Activated T-cell treated with anti-CD3 and anti-CD28 coated beads for 48 hours (primary cell): ENCODE results near the gene MARS2.
"Not testable (repeated sequence)": the region's sequence is repeated elsewhere in the genome, so short reads cannot be mapped to it uniquely, and the experiment has no call there.

Experiments used
- DNase-seq: peaks from one replicate; pipeline ENCODE4 v3.0.0-alpha.2; 2020; ENCODE audit warnings: low read depth

The MARS2 gene

GRCh38 chr2:197705121-197705911 lies at the start of gene MARS2:
Gene MARS2, plus strand, starts transcription at chr2:197705369. Its CDS starts 37 bp downstream, at chr2:197705406.
- peak; percentile 92 for DNase-seq

DNA sequence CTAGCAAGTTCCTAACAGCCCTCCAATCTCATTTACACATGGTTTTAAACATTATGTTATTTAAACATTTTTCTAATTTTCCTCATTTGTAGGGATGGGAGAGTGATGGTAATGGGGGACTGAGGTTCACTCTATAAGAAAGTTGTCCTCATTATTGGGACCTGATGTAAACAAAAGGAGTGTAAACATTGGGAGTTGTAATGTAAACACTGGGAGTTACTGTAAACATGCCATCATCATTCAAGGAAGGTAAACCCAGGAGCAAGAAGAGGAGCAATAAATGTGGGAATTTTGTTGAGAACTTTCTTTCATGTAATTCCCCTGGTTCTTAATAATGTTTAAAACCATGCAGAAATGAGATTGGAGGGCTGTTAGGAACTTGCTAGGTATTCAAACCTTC lies 47.6 kb upstream of the MARS2 start:
- no peak for DNase-seq

DNA sequence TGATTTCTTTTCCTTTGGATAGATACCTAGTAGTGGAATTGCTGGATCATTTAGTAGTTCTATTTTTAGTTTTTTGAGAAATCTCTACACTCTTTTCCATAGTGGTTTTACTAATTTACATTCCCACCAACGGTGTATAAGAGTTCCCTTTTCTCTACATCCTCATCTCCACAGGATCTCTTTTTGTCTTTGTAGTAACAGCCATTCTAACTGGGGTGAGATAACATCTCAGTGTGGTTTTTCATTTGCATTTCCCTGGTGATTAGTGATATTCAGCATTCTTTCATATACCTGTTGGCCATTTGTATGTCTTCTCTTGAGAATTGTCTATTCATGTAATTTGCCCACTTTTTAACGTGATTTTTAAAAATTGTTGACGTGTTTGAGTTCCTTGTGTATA lies 43.5 kb upstream of the MARS2 start:
- no peak for DNase-seq

DNA sequence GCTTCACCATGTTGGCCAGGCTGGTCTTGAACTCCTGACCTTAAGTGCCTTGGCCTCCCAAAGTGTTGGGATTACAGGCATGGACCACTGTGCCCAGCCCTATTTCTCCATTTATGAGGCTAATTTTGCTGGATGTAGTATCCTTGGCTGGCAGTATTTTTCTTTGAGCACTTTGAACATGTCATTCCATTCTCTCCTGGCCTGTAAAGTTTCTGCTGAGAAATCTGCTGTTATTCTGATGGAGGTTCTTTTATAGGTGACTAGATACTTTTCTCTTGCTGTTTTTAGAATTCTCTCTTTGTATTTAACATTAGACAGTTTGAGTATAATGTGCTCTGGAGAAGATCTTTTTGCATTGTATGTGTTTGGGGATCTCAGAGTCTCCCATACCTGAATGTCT lies 38.9 kb upstream of the MARS2 start:
- no peak for DNase-seq

- no peak for DNase-seq
Measured at GRCh38 chr2:197668296-197668695, 36.9 kb upstream of the MARS2 start.

DNA sequence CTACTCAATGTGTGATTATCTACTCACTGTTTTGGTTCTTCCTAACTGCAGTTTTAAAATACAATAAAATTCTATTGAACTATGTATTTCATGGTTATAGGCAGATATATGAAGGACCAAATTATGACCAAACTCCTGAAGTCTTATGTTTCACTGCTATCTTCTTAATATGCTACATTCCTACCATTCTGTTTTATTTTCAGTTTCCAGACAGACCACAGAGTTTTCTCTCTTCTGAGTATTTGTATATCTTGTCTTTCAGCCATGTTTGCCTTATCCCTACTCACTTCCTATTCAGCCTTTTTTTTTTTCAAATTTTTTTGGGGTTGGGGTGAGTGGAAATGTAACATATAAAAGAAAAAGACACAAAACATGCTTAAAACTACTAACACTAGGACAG lies 36.1 kb upstream of the MARS2 start:
- no peak for DNase-seq

GRCh38 chr2:197672371-197672893 lies 32.7 kb upstream of the MARS2 start:
- DNase-seq: no peak

- DNase-seq: no peak
Measured at GRCh38 chr2:197673106-197673505, 32.1 kb upstream of the MARS2 start.

GRCh38 chr2:197673606-197674005 lies 31.6 kb upstream of the MARS2 start:
- DNase-seq: no peak

DNA sequence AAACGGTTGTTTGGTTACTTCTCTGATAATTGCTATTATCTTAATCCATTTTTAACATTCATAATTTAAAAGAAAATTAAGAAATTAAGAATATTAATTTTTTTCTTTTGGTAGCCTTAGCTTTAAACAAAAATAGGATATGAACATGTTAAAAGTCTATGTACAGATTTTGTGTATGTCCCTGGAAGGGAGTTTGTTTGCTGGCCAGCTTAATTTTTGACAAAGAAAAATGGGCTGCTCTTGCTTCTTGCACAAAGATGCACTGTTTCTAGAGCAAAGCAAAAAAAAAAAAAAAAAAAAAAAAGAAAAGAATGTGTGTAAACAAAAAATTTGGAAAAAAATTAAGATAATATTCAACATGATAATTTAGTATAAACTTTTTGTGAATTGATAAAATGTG lies 31.1 kb upstream of the MARS2 start:
- no peak for DNase-seq

DNA sequence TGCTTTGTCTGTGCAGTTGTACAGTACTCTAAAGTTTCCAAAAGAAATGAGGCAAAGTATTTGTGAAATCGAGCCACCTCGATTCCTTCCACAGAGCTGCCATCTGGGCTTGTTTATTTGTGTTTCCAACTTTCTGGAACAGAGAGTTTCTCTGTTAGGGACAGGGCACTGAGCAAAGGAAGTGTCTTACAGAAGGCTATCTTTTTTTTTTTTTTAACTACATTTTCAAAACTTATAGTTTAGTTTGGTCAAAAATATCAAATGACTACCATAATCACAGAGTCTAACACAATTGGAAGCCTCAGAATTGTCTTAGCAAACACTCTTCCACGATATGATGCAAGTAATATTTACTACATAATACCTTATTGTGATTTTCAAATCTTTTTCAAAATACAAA lies 30.6 kb upstream of the MARS2 start:
- DNase-seq: no peak

DNA sequence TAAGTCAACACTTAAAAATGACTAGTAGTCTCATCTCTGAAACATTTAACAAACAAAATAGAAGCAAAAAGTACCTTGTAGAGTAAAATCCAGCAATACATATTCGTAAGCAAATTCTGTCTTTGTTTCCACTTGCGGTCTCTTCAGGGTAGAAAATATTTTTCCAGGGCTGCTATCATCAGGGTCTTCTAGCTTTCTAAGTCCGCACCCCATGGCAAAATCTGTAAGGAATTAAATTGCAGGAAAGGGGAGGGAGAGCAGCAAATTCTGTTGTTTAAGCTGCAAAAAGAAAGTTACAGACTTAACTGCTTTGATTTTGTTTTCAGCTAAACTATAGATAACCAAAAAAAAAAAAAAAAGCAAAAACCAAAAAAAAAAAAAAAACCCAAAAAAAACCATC lies 29.9 kb upstream of the MARS2 start, which contains the start of gene RFTN2:
Gene RFTN2 (minus strand): TSS at position 342 of the 400 bp plus-strand sequence. CDS start 129 bp downstream, at position 213.
- DNase-seq: no peak

DNA sequence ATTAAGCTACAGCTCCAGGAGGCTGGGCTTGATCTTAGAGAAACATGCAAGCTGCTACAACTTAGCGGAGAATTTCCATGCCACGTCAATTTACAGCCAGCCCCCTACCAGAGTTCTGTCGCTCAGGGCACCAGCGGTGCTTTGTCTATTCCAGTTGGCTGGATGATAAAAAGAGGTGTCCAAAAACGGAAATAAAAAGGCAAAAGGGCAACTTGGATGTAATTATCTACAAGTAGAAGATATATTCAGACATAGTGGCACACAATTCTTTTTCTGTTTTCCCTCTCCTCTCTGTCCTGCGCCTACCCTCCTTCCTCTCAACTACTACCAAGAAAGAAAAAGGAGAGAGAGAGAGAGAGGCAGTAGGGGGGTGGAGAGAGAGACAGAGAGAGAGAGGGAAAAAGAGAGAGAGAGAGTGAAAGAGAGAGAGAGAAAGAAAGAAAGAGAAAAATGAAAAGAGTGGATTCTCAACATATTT lies 29.4 kb upstream of the MARS2 start:
- no peak for DNase-seq

GRCh38 chr2:197677056-197677455 lies 28.1 kb upstream of the MARS2 start:
- DNase-seq: no peak

GRCh38 chr2:197677483-197677882 lies 27.7 kb upstream of the MARS2 start:
- DNase-seq: no peak

DNA sequence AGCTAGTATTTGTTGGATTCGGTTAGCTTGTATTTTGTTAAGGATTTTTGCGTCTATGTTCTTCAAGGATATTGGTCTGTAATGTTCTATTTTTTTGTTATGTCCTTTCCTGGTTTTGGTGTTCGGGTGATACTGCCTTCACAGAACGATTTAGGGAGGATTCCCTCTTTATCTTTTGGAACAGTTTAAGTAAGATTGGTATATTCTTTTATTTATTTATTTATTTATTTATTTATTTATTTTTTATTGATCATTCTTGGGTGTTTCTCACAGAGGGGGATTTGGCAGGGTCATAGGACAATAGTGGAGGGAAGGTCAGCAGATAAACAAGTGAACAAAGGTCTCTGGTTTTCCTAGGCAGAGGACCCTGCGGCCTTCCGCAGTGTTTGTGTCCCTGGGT lies 10.0 kb upstream of the MARS2 start:
- DNase-seq: not testable (repeated sequence)

DNA sequence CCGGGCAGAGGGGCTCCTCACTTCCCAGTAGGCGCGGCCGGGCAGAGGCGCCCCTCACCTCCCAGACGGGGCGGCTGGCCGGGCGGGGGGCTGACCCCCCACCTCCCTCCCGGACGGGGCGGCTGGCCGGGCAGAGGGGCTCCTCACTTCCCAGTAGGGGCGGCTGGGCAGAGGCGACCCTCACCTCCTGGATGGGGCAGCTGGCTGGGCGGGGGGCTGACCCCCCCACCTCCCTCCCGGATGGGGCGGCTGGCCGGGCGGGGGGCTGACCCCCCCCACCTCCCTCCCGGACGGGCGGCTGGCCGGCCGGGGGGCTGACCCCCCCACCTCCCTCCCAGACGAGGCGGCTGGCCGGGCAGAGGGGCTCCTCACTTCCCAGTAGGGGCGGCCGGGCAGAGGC lies 9.2 kb upstream of the MARS2 start:
- not testable (repeated sequence) for DNase-seq

- DNase-seq: not testable (repeated sequence)
Measured at GRCh38 chr2:197696571-197696970, 8.6 kb upstream of the MARS2 start.

DNA sequence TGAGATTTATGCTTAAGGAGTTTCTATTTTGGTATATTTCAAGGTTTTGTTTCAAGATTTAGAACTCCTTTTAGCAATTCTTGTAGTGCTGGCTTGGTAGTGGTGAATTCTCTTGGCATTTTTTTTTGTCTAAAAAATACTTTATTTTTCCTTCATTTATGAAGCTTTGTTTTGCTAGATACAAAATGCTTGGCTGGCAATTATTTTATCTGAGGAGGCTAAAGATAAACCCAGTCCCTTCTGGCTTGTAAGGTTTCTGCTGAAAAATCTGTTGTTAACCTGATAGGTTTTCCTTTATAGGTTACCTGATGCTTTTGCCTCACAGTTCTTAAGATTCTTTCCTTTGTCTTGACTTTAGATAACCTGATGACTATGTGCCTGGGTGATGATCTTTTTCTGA lies 5.4 kb upstream of the MARS2 start:
- DNase-seq: not testable (repeated sequence)

DNA sequence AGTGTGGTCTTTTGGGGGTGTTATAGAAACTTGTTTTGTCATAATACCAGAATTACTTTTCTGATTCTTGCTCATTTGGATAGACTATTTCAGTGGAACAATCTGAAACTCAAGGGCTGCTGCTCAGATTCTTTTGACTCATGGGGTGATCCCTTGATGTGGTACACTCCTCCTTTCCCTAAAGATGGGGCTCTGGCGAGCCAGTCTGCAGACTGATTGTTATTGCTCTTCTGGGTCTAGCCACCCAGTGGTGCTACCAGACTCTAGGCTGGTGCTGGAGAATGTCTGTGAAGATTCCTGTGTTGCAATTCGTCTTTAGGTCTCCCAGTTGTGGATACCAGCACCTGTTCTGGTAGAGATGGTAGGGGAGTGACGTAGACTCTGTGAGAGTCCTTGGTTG lies 4.2 kb upstream of the MARS2 start:
- DNase-seq: no peak

GRCh38 chr2:197704434-197705120 lies 592 bp upstream of the MARS2 start:
- DNase-seq: no peak

DNA sequence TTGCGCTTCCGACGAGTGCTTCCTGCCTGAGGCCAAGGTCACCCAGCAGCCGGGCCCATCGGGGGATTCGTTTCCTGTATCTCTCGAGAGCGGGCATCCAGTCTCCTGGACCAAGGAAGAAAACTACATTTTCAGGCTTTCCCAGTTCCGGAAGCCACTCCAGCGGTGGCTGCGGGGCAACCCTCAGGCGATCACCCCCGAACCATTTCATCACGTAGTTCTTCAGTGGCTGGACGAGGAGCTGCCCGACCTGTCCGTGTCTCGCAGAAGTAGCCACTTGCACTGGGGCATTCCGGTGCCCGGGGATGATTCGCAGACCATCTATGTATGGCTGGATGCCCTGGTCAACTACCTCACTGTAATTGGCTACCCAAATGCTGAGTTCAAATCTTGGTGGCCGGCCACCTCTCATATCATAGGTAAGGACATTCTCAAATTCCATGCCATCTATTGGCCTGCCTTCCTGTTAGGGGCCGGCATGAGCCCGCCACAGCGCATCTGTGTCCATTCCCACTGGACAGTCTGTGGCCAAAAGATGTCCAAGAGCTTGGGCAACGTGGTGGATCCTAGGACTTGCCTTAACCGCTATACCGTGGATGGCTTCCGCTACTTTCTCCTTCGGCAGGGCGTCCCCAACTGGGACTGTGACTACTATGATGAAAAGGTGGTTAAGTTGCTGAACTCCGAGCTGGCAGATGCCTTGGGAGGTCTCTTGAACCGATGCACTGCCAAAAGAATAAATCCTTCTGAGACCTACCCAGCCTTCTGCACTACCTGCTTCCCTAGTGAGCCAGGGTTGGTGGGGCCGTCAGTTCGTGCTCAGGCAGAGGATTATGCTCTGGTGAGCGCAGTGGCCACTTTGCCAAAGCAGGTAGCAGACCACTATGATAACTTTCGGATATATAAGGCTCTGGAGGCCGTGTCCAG lies 1.0 kb downstream of the MARS2 start:
- no peak for DNase-seq
